Measurements from ENCODE around the gene ZFYVE27. TPM values are rescaled to one million over a fixed set of nuclear protein-coding genes. Genes with fewer than 3 reads are reported as not detected.

Gene ZFYVE27
- total RNA-seq, 6 donors from 2014 or later = 20.5 to 51.3 (median 26.4) TPM

- Histone ChIP-seq H3K27ac (peak overlapping the region in 3 of 4 donors; percentile 62 to 85 (median 68)), H3K4me1 (peaks cover 23 to 55% (median 31%) of the 10 kb centered on the region in 4 donors), H3K27me3 (no peaks in the 10 kb centered on the region), H3K9me3 (no peaks in the 10 kb centered on the region), H3K4me3 (no peak overlapping the region), H3K36me3 (no peaks in the 10 kb centered on the region)
- TF ChIP-seq POLR2AphosphoS5 (IDR thresholded peaks at IDR 0.05) = peak in 1 of 2 donors; percentile 35
- TF ChIP-seq CTCF (IDR thresholded peaks at IDR 0.05) = no peak
- TF ChIP-seq EP300 (IDR thresholded peaks at IDR 0.05) = peak in 2 of 4 donors; percentile 40 to 73
- DNase-seq (peak in 1 of 2 donors; percentile 81), ATAC-seq (ENCODE audit: low FRiP score in 2 of 2) (peak; percentile 23 to 71)
- WGBS, 2 donors = 61 to 68% methylated on average over 9 of the region's 9 CpGs
Measured at GRCh38 chr10:97784200-97784810, 47.4 kb downstream of the ZFYVE27 start.

- no peak for TF ChIP-seq EP300 (IDR thresholded peaks at IDR 0.05)
- no peak for TF ChIP-seq POLR2AphosphoS5 (IDR thresholded peaks at IDR 0.05)
- TF ChIP-seq POLR2A (IDR thresholded peaks at IDR 0.05) = peak in 1 of 4 donors; percentile 19
- TF ChIP-seq CTCF (IDR thresholded peaks at IDR 0.05) = no peak
- WGBS, 2 donors = 74 to 81% methylated on average over 5 of the region's 5 CpGs
- Histone ChIP-seq H3K27ac (peak overlapping the region in 2 of 4 donors; percentile 62 to 85), H3K4me3 (no peak overlapping the region), H3K4me1 (peaks cover 24 to 56% (median 35%) of the 10 kb centered on the region in 4 donors), H3K9me3 (no peaks in the 10 kb centered on the region), H3K36me3 (no peaks in the 10 kb centered on the region), H3K27me3 (no peaks in the 10 kb centered on the region)
- ATAC-seq (ENCODE audit: low FRiP score in 2 of 2) = no peak
- DNase-seq = no peak
Measured at GRCh38 chr10:97785231-97785630, 48.3 kb downstream of the ZFYVE27 start.

- 65 to 69% methylated on average over 9 of the region's 9 CpGs for WGBS, 2 donors
- TF ChIP-seq EP300 (IDR thresholded peaks at IDR 0.05) (no peak), POLR2A (IDR thresholded peaks at IDR 0.05) (no peak), POLR2AphosphoS5 (IDR thresholded peaks at IDR 0.05) (no peak)
- H3K9me3 ChIP-seq = no peaks in the 10 kb centered on the region
- no peak overlapping the region for H3K27ac ChIP-seq
- H3K36me3 ChIP-seq = no peaks in the 10 kb centered on the region
- H3K27me3 ChIP-seq = no peaks in the 10 kb centered on the region
- no peak for DNase-seq
- ATAC-seq (ENCODE audit: low FRiP score in 2 of 2) = no peak
- peaks cover 24 to 51% (median 32%) of the 10 kb centered on the region in 4 donors for H3K4me1 ChIP-seq
- no peak overlapping the region for H3K4me3 ChIP-seq
Measured at GRCh38 chr10:97785731-97786130, 48.8 kb downstream of the ZFYVE27 start.

GRCh38 chr10:97788552-97789442 lies 51.9 kb downstream of the ZFYVE27 start:
- WGBS, 2 donors = 10 to 17% methylated on average over 19 to 22 of the region's 22 CpGs
- peak overlapping the region; percentile 40 to 87 (median 54) for H3K27ac ChIP-seq
- TF ChIP-seq POLR2AphosphoS5 (IDR thresholded peaks at IDR 0.05) (peak in 1 of 2 donors; percentile 5), POLR2A (IDR thresholded peaks at IDR 0.05) (peak in 1 of 4 donors; percentile 35), CTCF (IDR thresholded peaks at IDR 0.05) (no peak)
- peak overlapping the region in 3 of 4 donors; percentile 8 to 22 (median 20) for H3K4me3 ChIP-seq
- peaks cover 6 to 28% (median 15%) of the 10 kb centered on the region in 4 donors for H3K4me1 ChIP-seq
- peak in 1 of 2 donors; percentile 83 for DNase-seq
- no peaks in the 10 kb centered on the region for H3K9me3 ChIP-seq
- no peaks in the 10 kb centered on the region for H3K27me3 ChIP-seq
- ATAC-seq (ENCODE audit: low FRiP score in 2 of 2) = peak; percentile 13 to 59
- no peaks in the 10 kb centered on the region for H3K36me3 ChIP-seq

- no peak for ATAC-seq (ENCODE audit: low FRiP score in 2 of 2)
- no peaks in the 10 kb centered on the region for H3K36me3 ChIP-seq
- no peak overlapping the region for H3K4me3 ChIP-seq
- DNase-seq = no peak
- H3K27me3 ChIP-seq = no peaks in the 10 kb centered on the region
- 62 to 64% methylated on average over 4 to 6 of the region's 6 CpGs for WGBS, 2 donors
- peaks cover 6 to 25% (median 14%) of the 10 kb centered on the region in 4 donors for H3K4me1 ChIP-seq
- no peak for TF ChIP-seq EP300 (IDR thresholded peaks at IDR 0.05)
- TF ChIP-seq CTCF (IDR thresholded peaks at IDR 0.05) = no peak
- no peak for TF ChIP-seq POLR2AphosphoS5 (IDR thresholded peaks at IDR 0.05)
- TF ChIP-seq POLR2A (IDR thresholded peaks at IDR 0.05) = no peak
- no peaks in the 10 kb centered on the region for H3K9me3 ChIP-seq
- peak overlapping the region in 2 of 4 donors; percentile 67 to 87 for H3K27ac ChIP-seq
Measured at GRCh38 chr10:97789770-97790397, 53.0 kb downstream of the ZFYVE27 start.
